ENCODE data around the gene TRMT11.

DNA sequence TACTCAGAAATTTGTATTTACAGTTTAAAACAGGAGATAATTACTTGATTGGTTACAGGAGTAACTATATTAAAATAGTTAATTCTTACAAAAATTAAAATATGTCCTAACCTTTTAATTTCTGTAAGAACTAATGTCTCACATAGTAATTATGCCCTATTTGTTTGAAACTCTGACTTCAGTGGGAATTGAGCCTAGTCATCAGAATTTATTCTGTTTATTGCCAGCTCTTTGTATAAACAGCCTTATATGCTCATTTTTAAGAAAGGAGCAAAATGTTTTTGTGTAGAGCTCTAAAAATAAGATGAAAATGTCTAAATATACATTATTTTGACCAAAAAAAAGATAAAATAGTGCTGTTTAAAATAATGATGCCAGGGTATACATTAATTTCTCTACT is 21.5 kb downstream of the TRMT11 start:
- TF ChIP-seq CTCF (IDR thresholded peaks at IDR 0.05; ENCODE audit: insufficient read depth, low read length) = no peak
- TF ChIP-seq SPI1 (IDR thresholded peaks at IDR 0.05; ENCODE audit: borderline replicate concordance, low read depth) = no peak
- no peak for TF ChIP-seq GABPA (IDR thresholded peaks at IDR 0.05; ENCODE audit: low read depth)
